Vagina (tissue), 2 donors: ENCODE measurements around the gene TUBE1.

Source experiments
- CTCF ChIP-seq, 3 experiments: fragments of 450-650 bp in 2 of 3; fragments of 200-600 bp in 1 of 3; sonication (generic) in 1 of 3; IDR thresholded peaks; one replicate each; pipeline ENCODE4 v1.5.1; 2017 to 2019; ENCODE audit warnings: antibody characterized with exemption in 3 of 3, mild to moderate bottlenecking in 2 of 3, moderate library complexity in 2 of 3
- POLR2A ChIP-seq, 2 donors: fragments of 450-650 bp; IDR thresholded peaks; one replicate each; pipeline ENCODE4 v1.6.1; 2017; ENCODE audit warnings: antibody characterized with exemption in 2 of 2, mild to moderate bottlenecking in 2 of 2, moderate library complexity in 2 of 2

- no peak for TF ChIP-seq CTCF (IDR thresholded peaks at IDR 0.05)
- no peak for TF ChIP-seq POLR2A (IDR thresholded peaks at IDR 0.05)
Observed at GRCh38 chr6:112037783-112038216, 49.5 kb downstream of the TUBE1 start.
